Measurements from ENCODE around the gene AQP1.

AQP1 gene

GRCh38 chr7:30905078-30906012 is 6.3 kb upstream of the AQP1 start:
- no peak for DNase-seq

GRCh38 chr7:30906014-30906413 is 5.6 kb upstream of the AQP1 start:
- DNase-seq, result no peak

GRCh38 chr7:30906515-30907240 is 5.0 kb upstream of the AQP1 start:
- DNase-seq, result no peak

GRCh38 chr7:30907527-30908267 is 4.0 kb upstream of the AQP1 start:
- DNase-seq, result no peak

GRCh38 chr7:30908681-30909080 is 3.0 kb upstream of the AQP1 start:
- peak in 2 of 56 donors; percentile 14 to 21 for DNase-seq

GRCh38 chr7:30909431-30909830 is 2.2 kb upstream of the AQP1 start:
- no peak for DNase-seq

- no peak for DNase-seq
Measured at GRCh38 chr7:30910411-30911073, 1.1 kb upstream of the AQP1 start.

GRCh38 chr7:30911133-30911532 is 520 bp upstream of the AQP1 start:
- DNase-seq, result no peak

GRCh38 chr7:30912021-30912730 is 523 bp downstream of the AQP1 start:
- peak in 6 of 56 donors; percentile 12 to 24 (median 16) for DNase-seq

- DNase-seq, result no peak
Measured at GRCh38 chr7:30912731-30912985, 1.0 kb downstream of the AQP1 start.

GRCh38 chr7:30912986-30913811 is 1.5 kb downstream of the AQP1 start:
- DNase-seq, result no peak

GRCh38 chr7:30913821-30914515 is 2.3 kb downstream of the AQP1 start:
- no peak for DNase-seq

- DNase-seq, result no peak
Measured at GRCh38 chr7:30914596-30914995, 2.9 kb downstream of the AQP1 start.

- DNase-seq, result no peak
Measured at GRCh38 chr7:30915005-30915601, 3.5 kb downstream of the AQP1 start.

GRCh38 chr7:30915751-30916150 is 4.1 kb downstream of the AQP1 start:
- no peak for DNase-seq

- DNase-seq, result no peak
Measured at GRCh38 chr7:30916255-30916654, 4.6 kb downstream of the AQP1 start.

GRCh38 chr7:30916767-30917166 is 5.1 kb downstream of the AQP1 start:
- no peak for DNase-seq

- no peak for DNase-seq
Measured at GRCh38 chr7:30917216-30917893, 5.7 kb downstream of the AQP1 start.

All from nucleus accumbens (tissue), 56 donors.